Transverse colon (tissue), 4 donors: ENCODE measurements around the gene CRYGN. TPM values are rescaled to one million over a fixed set of nuclear protein-coding genes. Genes with fewer than 3 reads are reported as not detected.

Experiments
- DNase-seq: peaks from one replicate; pipeline ENCODE4 v3.0.0-alpha.2; 2019
- H3K27ac ChIP-seq, 4 donors: fragments of 200-600 bp; sonication (generic); 2 replicates each; pipeline ENCODE4 v1.5.1; 2016 to 2018; ENCODE audit warnings: inconsistent platforms in 4 of 4
- H3K27me3 ChIP-seq: fragments of 200-600 bp; sonication (generic); 2 replicates; pipeline ENCODE4 v1.5.1; 2017; ENCODE audit warnings: inconsistent platforms
- H3K36me3 ChIP-seq, 4 donors: fragments of 200-600 bp; sonication (generic); 2 replicates each; pipeline ENCODE4 v1.5.1; 2017 to 2019; ENCODE audit warnings: inconsistent platforms in 4 of 4
- H3K4me1 ChIP-seq, 4 donors: fragments of 200-600 bp; sonication (generic); 2 replicates each; pipeline ENCODE4 v1.5.1; 2017 to 2020; ENCODE audit warnings: inconsistent platforms in 4 of 4
- H3K4me3 ChIP-seq, 4 donors: fragments of 200-600 bp; sonication (generic); 1 replicate in 1 of 4; 2 replicates in 3 of 4; pipeline versions ENCODE4 v1.5.1 to v1.6.1; 2017 to 2019; ENCODE audit warnings: inconsistent platforms in 4 of 4
- H3K9me3 ChIP-seq, 2 donors: fragments of 200-600 bp; sonication (generic); 2 replicates each; pipeline ENCODE4 v1.5.1; 2017 to 2019; ENCODE audit warnings: inconsistent platforms in 2 of 2
- CTCF ChIP-seq, 5 experiments: fragments of 200-600 bp in 3 of 5; fragments of 450-650 bp in 2 of 5; sonication (generic) in 3 of 5; IDR thresholded peaks; 1 replicate in 2 of 5; 2 replicates in 3 of 5; pipeline ENCODE4 v1.5.1; 2016 to 2017; ENCODE audit warnings: antibody characterized with exemption in 5 of 5, inconsistent platforms in 3 of 5, mild to moderate bottlenecking in 2 of 5, moderate library complexity in 1 of 5
- EP300 ChIP-seq: sonication (generic); formaldehyde crosslinking; IDR thresholded peaks from one replicate; pipeline ENCODE4 v1.6.1; 2017; ENCODE audit warnings: antibody characterized with exemption, low read depth
- POLR2A ChIP-seq: fragments of 450-650 bp; IDR thresholded peaks from one replicate; pipeline ENCODE4 v1.6.1; 2016; ENCODE audit warnings: antibody characterized with exemption, mild to moderate bottlenecking, moderate library complexity
- POLR2AphosphoS5 ChIP-seq, 3 donors: sonication (generic); formaldehyde crosslinking; IDR thresholded peaks; one replicate each; pipeline ENCODE4 v1.6.1; 2016; ENCODE audit warnings: antibody characterized with exemption in 3 of 3
- WGBS, 2 donors: methylation state at CpG; one replicate each; pipeline ENCODE4 v1.1.5; 2018; ENCODE audit warnings: low coverage in 1 of 2; 5-methylcytosine and 5-hydroxymethylcytosine counted together
- in situ Hi-C, 4 donors: fragments of 200-750 bp; cut with MboI; loops; one replicate each; pipeline versions ENCODE4 v1.15.0 to v1.15.1; 2017; ENCODE audit warnings: low sequenced_read_pairs in 3 of 4, low pct_ligation_motif_present in 1 of 4, low pct_unique_long_range_greater_than_20kb in 1 of 4
- intact Hi-C: fragments of 100-400 bp; cut with DNase I; formaldehyde crosslinking; loops from one replicate; pipeline ENCODE4 v1.15.1; 2023; ENCODE audit warnings: low total_unique reads
- total RNA-seq, 4 donors: library from RNA; depleted of rRNA; stranded (reverse); fragments of >200 nt; gene quantifications; one replicate each; pipeline ENCODE4 v1.1.0, GENCODE V29; 2016

CRYGN gene
- total RNA-seq, 4 donors from 2014 or later, result not detected

GRCh38 chr7:151385626-151386300 lies 54.2 kb downstream of the CRYGN start:
- H3K4me1 ChIP-seq, result peaks cover 6 to 16% (median 14%) of the 10 kb centered on the region in 4 donors
- 70 to 86% methylated on average over 2 to 26 of the region's 26 CpGs for WGBS, 2 donors
- no peaks in the 10 kb centered on the region for H3K36me3 ChIP-seq
- intact Hi-C loops, result no loop called here
- peaks cover 28% of the 10 kb centered on the region for H3K27me3 ChIP-seq
- no peak for TF ChIP-seq EP300
- TF ChIP-seq POLR2A, result no peak
- no peak for TF ChIP-seq CTCF (IDR thresholded peaks at IDR 0.05)
- no peak for TF ChIP-seq POLR2AphosphoS5 (IDR thresholded peaks at IDR 0.05)
- H3K9me3 ChIP-seq, result no peaks in the 10 kb centered on the region
- DNase-seq, result no peak
- H3K27ac ChIP-seq, result no peak overlapping the region
- no peak overlapping the region for H3K4me3 ChIP-seq
- in situ Hi-C loops, result no loop called here

- TF ChIP-seq CTCF (IDR thresholded peaks at IDR 0.05) (no peak), POLR2AphosphoS5 (IDR thresholded peaks at IDR 0.05) (no peak), POLR2A (no peak), EP300 (no peak)
- Histone ChIP-seq H3K27ac (no peak overlapping the region), H3K9me3 (no peaks in the 10 kb centered on the region), H3K4me3 (no peak overlapping the region), H3K4me1 (peaks cover 6 to 16% (median 14%) of the 10 kb centered on the region in 4 donors), H3K36me3 (no peaks in the 10 kb centered on the region), H3K27me3 (peaks cover 28% of the 10 kb centered on the region)
- no peak for DNase-seq
- WGBS, 2 donors, result 80 to 89% methylated on average over 5 to 23 of the region's 26 CpGs
- in situ Hi-C loops (no loop called here), intact Hi-C loops (no loop called here)
Observed at GRCh38 chr7:151384776-151385625, 54.9 kb downstream of the CRYGN start.

- no peaks in the 10 kb centered on the region for H3K36me3 ChIP-seq
- H3K4me1 ChIP-seq, result peaks cover 6 to 16% (median 14%) of the 10 kb centered on the region in 4 donors
- no peak for TF ChIP-seq POLR2A
- peaks cover 28% of the 10 kb centered on the region for H3K27me3 ChIP-seq
- intact Hi-C loops (no loop called here), in situ Hi-C loops (no loop called here)
- no peak overlapping the region for H3K4me3 ChIP-seq
- H3K9me3 ChIP-seq, result no peaks in the 10 kb centered on the region
- DNase-seq, result no peak
- 40 to 84% methylated on average over 2 to 6 of the region's 6 CpGs for WGBS, 2 donors
- no peak overlapping the region for H3K27ac ChIP-seq
Observed at GRCh38 chr7:151384352-151384697, 55.6 kb downstream of the CRYGN start.

GRCh38 chr7:151383638-151384351 lies 56.1 kb downstream of the CRYGN start:
- Histone ChIP-seq H3K4me3 (no peak overlapping the region), H3K27me3 (peaks cover 28% of the 10 kb centered on the region), H3K4me1 (peaks cover 6 to 16% (median 14%) of the 10 kb centered on the region in 4 donors), H3K9me3 (no peaks in the 10 kb centered on the region), H3K36me3 (no peaks in the 10 kb centered on the region), H3K27ac (no peak overlapping the region)
- no peak for DNase-seq
- intact Hi-C loops (no loop called here), in situ Hi-C loops (no loop called here)
- TF ChIP-seq CTCF (IDR thresholded peaks at IDR 0.05) (no peak), POLR2AphosphoS5 (IDR thresholded peaks at IDR 0.05) (no peak)
- WGBS, 2 donors, result 66 to 86% methylated on average over 4 to 15 of the region's 15 CpGs
